Brain microvascular endothelial cell (primary cell): ENCODE results near the gene GASK1B.
A peak's percentile ranks its signal among the peaks of the same experiment; 100 is the strongest.

Source experiments
- DNase-seq: peaks from one replicate; pipeline ENCODE4 v3.0.0-alpha.2; 2020
- H3K27ac ChIP-seq: fragments of 250-450 bp; sonication (Bioruptor Pico); 2 replicates; pipeline ENCODE4 v1.5.1; 2020; ENCODE audit warnings: mild to moderate bottlenecking, moderate library complexity
- H3K27me3 ChIP-seq: fragments of 250-450 bp; sonication (Bioruptor Pico); replicated peaks from 2 replicates; pipeline ENCODE4 v1.5.1; 2020; ENCODE audit warnings: mild to moderate bottlenecking
- H3K36me3 ChIP-seq: fragments of 250-450 bp; sonication (Bioruptor Pico); replicated peaks from 2 replicates; pipeline ENCODE4 v1.5.1; 2020; ENCODE audit warnings: mild to moderate bottlenecking
- H3K4me3 ChIP-seq: 2 replicates; pipeline ENCODE4 v1.5.1; 2011; ENCODE audit warnings: low read depth, mild to moderate bottlenecking, control low read depth, low read length, moderate library complexity
- in situ Hi-C: cut with HindIII; loops from 2 replicates; pipeline ENCODE4 v1.10.0; 2017; ENCODE audit warnings: low sequenced_read_pairs, low pct_ligation_motif_present
- TF ChIP-seq, protein P1 (sequence below): IDR thresholded peaks from 2 replicates; pipeline ENCODE4 v1.5.1; 2011; ENCODE audit warnings: low read depth, mild to moderate bottlenecking, moderate library complexity, low read length, control low read depth, inconsistent platforms; ENCODE audit errors: missing control alignments

The GASK1B gene

GRCh38 chr4:158163941-158164767, 8.7 kb downstream of the GASK1B start:
- H3K36me3 ChIP-seq = no peaks in the 10 kb centered on the region
- TF ChIP-seq, protein P1, sequence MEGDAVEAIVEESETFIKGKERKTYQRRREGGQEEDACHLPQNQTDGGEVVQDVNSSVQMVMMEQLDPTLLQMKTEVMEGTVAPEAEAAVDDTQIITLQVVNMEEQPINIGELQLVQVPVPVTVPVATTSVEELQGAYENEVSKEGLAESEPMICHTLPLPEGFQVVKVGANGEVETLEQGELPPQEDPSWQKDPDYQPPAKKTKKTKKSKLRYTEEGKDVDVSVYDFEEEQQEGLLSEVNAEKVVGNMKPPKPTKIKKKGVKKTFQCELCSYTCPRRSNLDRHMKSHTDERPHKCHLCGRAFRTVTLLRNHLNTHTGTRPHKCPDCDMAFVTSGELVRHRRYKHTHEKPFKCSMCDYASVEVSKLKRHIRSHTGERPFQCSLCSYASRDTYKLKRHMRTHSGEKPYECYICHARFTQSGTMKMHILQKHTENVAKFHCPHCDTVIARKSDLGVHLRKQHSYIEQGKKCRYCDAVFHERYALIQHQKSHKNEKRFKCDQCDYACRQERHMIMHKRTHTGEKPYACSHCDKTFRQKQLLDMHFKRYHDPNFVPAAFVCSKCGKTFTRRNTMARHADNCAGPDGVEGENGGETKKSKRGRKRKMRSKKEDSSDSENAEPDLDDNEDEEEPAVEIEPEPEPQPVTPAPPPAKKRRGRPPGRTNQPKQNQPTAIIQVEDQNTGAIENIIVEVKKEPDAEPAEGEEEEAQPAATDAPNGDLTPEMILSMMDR = peak; percentile 22
- H3K4me3 ChIP-seq = no peak overlapping the region
- no peak for DNase-seq
- in situ Hi-C loops = no loop called here
- H3K27ac ChIP-seq = no peak overlapping the region
- H3K27me3 ChIP-seq = no peaks in the 10 kb centered on the region

GRCh38 chr4:158162631-158163030, 10.2 kb downstream of the GASK1B start:
- H3K36me3 ChIP-seq = no peaks in the 10 kb centered on the region
- no peak overlapping the region for H3K4me3 ChIP-seq
- H3K27me3 ChIP-seq = no peaks in the 10 kb centered on the region
- DNase-seq = no peak
- H3K27ac ChIP-seq = no peak overlapping the region
- TF ChIP-seq, protein P1 = no peak
- in situ Hi-C loops = no loop called here

DNA sequence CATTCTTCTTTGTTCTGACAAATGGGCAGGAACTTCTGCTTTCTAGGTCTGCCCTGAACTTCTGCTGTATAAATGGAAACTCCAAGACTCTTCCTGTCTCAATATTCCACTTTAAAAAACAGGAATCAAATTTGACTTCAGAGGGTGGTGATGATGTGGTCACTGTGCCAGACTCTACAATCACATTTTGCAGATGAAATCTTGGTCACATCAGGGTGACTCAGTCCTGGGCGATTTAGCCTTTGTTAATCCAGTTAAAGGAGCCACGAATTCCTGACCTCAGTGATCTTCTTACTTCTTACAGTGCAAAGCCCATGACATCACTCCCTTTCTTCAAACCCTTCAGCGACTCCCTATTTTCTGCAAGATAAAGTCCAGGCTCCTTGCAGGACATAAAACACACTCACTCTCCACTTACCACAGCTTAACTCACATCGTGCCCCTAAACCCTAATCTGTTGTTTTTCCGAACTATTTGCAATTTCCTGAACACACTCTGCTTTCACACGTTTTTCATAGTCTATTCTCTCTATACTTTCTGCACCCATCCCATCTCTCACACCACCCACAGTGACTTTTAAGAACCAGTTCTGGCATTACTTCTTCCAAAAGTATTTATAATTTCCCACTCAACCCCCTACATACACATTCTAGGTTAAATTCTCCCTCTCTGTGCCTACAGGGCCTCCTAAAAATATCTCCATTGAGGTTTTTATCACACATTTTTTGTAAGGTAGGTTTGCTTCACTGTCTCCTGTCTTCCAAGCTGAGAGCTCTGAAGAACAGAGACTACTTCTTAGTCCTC, 11.1 kb downstream of the GASK1B start:
- peak; percentile 96 for DNase-seq
- in situ Hi-C loops = no loop called here
- no peaks in the 10 kb centered on the region for H3K27me3 ChIP-seq
- TF ChIP-seq, protein P1 = no peak
- no peak overlapping the region for H3K4me3 ChIP-seq
- peak overlapping the region; percentile 74 for H3K27ac ChIP-seq
- no peaks in the 10 kb centered on the region for H3K36me3 ChIP-seq

DNA sequence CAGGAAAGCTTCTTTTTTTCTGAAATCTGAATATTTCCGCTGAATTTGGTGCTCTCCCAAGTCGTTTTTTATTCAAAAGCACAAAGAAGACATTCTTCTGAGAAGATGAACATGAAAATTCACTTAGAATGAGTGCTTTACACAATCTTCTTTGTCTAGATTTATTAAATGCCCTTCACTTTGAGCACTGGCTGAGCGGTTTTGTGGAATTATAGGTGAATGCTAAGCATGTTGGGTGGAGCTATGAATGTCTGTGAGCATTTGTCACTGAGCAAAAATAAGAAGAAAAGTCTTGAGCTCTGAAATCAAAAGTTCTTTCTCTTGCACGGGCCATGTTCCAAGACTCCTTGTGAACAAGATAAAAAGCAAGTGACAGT, 13.1 kb downstream of the GASK1B start:
- Histone ChIP-seq H3K36me3 (no peaks in the 10 kb centered on the region), H3K27me3 (no peaks in the 10 kb centered on the region), H3K27ac (peak overlapping the region; percentile 50), H3K4me3 (no peak overlapping the region)
- no peak for DNase-seq
- TF ChIP-seq, protein P1 = no peak
- in situ Hi-C loops = no loop called here

- TF ChIP-seq, protein P1 = no peak
- no peaks in the 10 kb centered on the region for H3K27me3 ChIP-seq
- DNase-seq = peak; percentile 84
- in situ Hi-C loops = no loop called here
- no peaks in the 10 kb centered on the region for H3K36me3 ChIP-seq
- peak overlapping the region; percentile 50 for H3K27ac ChIP-seq
- no peak overlapping the region for H3K4me3 ChIP-seq
These were observed 13.6 kb downstream of the GASK1B start for GRCh38 chr4:158159054-158159717.
